HS-5 (cell line): ENCODE results near the gene TADA2A.
"Not testable (repeated sequence)": the region's sequence is repeated elsewhere in the genome, so short reads cannot be mapped to it uniquely, and the experiment has no call there.

Source experiments
- DNase-seq: peaks from one replicate; pipeline ENCODE4 v3.0.0-alpha.2; 2012; ENCODE audit warnings: low read depth

Gene TADA2A

DNA sequence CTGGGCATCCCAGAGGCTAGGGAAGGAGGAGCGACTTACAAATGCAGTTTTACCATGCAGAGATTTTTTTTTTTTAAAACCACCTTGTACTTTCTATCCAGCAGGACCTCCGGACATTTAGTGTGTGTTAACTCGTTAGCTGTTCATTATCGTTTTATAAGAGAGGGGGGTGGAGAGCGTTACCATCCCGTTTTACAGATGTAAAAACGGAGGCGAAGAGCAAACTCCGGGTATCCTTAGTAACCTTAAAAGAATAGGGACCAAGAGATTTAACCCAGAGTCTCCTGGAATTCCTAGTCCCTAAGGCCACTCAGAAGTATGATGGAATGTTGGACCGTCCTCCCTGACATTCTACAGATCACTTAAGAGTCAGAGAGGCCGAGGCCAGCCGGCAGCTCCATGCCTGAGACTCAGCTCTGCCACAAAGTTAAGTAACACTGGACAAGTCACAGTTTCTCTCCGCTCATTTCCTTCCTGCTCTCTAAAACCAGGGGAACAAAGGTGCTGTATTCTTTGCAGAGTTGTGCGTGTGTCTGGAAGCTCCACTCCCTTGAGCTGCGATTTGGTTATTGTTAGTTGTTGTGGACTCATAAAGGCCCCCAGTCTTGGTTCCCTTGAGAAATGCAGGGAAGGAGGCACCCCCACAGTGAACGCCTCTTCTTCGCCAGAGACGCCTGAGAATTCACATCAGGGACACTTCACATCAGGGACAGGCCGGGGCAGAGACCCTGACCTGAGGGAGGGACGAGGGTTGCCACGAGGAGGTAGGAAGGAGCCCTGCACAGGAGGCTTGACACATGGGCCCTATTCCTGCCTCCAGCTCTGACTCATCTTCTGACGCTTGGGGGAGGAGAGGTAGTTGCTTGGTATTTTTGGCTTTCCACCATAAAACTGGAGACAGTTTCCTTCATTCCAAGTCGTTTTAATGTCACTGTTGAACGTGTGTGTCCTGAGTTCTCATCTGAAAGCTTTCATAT, 84.2 kb downstream of the TADA2A start:
- peak; percentile 77 for DNase-seq

- no peak for DNase-seq
These were observed 85.5 kb downstream of the TADA2A start for GRCh38 chr17:37492167-37492566.

GRCh38 chr17:37493249-37494027, 86.8 kb downstream of the TADA2A start:
- peak; percentile 91 for DNase-seq

- DNase-seq, result no peak
These were observed 87.7 kb downstream of the TADA2A start for GRCh38 chr17:37494401-37494831.

DNA sequence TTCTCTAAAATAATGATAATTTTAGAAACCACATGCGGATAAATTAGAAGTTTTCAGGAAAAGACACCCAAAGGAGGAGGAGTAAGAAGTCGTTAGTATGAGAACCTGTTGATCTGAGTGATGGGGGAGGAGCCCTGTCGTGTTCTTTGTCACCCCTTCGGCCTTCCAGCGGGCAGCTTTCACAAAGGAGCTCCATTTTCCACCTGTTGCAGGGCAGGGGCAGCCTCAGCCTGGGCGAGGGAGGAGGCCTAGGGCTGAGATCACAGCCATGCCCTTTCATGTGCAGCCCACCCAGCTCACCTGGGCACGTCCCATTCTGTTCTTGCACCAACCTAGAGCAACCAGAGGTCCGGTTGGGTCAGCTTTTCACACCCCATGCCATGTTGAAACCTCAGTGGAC, 88.3 kb downstream of the TADA2A start:
- no peak for DNase-seq

- no peak for DNase-seq
These were observed 93.7 kb downstream of the TADA2A start for GRCh38 chr17:37500378-37500777.

DNA sequence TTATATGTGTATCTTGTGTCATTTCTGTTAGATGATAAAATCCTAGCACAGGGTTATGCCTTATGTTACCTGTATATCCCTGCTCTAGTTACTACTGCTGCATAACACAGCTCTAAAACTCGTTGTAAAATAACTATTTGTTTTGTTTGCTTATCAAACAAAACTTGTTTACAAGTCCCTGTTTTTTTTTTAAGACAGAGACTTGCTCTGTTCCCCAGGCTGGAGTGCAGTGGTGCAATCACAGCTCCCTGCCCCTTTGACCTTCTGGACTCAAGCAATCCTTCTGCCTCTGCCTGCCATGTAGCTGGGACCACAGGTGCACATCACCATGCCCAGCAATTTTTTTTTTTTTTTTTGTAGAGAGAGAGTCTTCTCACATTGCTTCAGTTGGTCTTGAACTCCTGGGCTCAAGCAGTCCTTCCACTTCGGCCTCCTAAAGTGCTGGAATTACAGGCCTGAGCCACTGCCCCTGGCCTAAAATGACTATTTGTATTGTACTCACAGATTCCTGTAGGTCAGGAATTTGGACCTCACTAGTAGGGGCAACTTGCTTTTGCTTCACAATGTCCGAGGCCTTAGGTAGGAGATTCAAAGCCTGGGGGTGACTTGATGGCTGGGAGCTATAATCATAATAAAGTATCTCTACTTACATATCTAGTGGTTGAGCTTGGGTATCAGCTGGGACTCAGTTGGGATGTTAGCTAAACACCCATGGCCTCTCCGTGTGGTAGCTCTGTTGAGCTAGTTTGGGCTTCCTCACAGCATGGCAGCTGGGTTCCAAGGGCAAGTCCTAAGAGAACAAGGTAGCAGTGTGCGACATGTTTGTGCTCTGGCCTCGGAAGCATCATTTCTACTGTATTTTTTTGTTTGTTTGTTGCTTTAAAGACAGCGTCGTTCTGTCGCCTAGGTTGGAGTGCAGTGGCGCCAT, 95.6 kb downstream of the TADA2A start:
- DNase-seq, result no peak

DNA sequence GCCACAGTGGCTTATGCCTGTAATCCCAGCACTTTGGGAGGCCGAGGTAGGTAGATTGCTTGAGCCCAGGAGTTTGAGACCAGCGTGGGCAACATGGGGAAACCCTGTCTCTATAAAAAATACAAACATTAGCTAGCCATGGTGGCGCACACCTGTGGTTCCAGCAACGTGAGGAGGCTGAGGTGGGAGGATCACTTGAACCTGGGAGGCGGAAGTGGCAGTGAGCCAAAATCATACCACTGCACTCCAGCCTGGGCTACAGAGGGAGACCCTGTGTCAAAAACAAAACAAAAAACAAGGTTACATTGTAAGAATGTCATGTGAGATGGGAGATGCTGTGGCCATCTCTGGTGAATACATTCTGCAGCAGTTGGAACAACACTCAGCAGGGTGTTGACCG, 96.5 kb downstream of the TADA2A start:
- no peak for DNase-seq

- no peak for DNase-seq
These were observed 98.6 kb downstream of the TADA2A start for GRCh38 chr17:37505333-37505732.

DNA sequence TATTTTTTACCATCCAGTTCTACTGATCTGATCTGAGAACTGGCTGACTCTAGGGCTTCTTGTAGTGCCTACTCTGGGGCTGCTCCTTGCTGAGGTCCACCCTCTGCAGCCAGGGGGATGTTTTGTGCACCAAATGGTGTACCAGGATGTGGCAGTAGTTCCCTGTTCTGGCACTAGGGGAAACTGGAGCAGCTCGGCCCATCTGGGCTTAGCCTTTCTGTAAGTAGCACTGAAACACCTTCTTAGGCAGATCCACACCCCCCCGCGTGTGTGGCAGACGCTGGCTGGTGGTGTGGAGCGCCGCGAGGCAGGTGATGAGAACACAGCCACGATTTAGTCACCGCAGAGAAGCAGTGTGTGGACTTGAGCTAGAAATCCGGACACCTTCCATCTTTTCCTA, 100.0 kb downstream of the TADA2A start:
- no peak for DNase-seq

GRCh38 chr17:37507111-37507510, 100.4 kb downstream of the TADA2A start:
- no peak for DNase-seq

GRCh38 chr17:37510056-37510455, 103.4 kb downstream of the TADA2A start:
- DNase-seq, result no peak

DNA sequence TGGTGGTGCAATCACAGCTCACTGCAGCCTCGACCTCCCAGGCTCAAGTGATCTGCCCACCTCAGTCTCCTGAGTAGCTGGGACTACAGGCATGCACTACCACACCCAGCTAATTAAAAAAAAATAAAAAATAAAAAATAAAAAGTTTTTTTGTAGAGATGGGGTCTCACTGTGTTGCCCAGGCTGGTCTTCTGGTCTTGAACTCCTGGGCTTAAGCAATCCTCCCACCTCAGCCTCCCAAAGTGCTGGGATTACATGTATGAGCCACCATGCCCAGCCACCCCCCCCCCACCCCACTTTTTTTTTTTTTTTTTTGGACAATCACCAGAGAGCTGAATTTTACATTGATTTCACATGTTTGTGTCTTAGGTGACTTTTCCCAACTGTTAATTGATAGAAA, 105.0 kb downstream of the TADA2A start:
- DNase-seq, result not testable (repeated sequence)

DNA sequence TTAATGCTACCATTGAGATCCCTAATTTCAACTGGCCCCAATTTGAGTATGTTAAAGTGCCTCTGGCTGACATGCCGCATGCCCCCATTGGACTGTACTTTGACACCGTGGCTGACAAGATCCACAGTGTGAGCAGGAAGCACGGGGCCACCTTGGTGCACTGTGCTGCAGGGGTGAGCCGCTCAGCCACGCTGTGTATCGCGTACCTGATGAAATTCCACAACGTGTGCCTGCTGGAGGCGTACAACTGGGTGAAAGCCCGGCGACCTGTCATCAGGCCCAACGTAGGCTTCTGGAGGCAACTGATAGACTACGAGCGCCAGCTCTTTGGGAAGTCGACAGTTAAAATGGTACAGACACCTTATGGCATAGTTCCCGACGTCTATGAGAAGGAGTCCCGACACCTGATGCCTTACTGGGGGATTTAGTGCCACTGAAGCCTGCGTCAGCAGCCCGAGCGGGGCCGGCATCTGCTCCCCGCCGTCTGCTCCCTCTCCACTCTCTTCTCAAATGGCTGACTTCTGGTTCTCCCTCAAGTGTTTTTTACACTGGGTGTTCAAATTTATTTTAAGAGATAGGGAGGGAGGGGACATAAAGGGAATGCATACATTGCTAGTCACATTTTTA, 105.9 kb downstream of the TADA2A start:
- DNase-seq, result no peak

GRCh38 chr17:37513711-37514110, 107.0 kb downstream of the TADA2A start:
- no peak for DNase-seq

DNA sequence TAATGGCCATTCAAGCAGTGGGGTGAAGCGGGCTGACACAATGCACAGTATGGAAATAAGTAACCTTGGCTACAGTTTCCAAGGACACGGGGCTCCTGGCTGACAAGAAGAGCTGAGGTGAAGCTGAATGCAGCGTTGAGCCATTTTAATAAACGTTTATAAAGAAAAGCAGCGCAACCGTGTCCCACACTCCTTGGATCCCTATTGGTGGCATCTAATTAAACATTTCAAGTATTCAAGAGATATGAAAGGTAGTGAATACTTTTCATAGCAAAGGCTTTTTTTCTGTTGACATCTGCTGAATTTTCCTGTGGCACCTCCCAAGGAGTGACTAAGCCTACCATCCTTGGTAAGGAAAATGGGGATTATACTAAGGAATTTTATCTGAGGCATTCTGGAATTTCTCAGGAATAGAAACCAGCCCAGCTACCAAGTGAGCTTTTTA, 109.5 kb downstream of the TADA2A start:
- DNase-seq, result peak; percentile 15

- no peak for DNase-seq
These were observed 111.2 kb downstream of the TADA2A start for GRCh38 chr17:37517881-37518280.

DNA sequence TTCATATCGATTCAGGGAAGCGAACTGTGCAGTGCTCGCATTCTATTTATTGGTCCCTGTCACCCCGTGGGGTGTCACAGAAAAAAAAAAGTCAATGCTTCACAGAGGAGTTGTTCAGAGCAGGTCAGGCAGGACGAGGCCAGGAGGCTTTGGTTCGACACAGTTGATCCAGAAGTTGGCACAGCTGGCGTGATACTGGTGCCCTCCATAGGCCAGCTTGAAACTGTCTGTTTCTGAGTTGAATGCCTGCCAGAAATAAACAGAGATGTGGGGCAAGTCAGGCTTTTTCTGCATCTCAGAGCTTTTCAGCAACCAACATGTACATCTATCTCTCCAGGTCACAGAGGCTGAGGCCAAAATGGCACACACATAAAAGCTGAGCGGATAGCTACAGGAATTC, 112.1 kb downstream of the TADA2A start:
- DNase-seq, result no peak

DNA sequence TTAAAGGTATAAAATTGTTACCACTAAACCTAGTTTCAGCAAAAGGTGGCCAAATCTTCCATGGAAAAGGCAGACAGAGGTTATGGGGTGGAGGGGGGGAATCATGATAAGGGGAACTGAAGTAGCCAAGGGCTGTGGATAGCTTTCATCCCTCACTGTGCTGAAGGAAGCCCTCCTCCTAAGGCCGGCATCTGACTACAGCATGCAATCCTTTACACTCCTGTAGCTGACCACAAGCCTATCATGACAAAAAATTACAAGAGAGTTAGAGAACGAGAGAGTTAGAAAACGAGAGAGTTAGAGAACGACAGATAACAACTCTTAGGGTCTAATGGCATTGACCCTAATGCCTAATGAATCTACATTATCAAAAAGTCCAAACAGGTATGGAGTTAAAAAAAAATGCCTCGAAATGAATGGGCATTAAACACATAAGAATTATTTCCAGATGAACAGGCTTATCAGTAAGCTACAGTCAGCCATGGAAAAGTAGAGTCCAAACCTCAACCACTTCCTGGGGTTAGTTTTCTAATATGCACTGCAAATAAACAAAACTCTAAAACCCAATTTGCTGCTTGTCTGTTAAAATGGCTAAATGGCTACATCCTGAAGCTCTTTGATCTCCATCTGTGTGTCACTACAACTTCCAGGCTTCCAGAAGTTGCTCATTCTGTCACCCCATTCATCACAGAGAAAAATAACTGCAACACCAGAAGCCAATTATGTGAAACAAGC, 112.7 kb downstream of the TADA2A start:
- no peak for DNase-seq

DNA sequence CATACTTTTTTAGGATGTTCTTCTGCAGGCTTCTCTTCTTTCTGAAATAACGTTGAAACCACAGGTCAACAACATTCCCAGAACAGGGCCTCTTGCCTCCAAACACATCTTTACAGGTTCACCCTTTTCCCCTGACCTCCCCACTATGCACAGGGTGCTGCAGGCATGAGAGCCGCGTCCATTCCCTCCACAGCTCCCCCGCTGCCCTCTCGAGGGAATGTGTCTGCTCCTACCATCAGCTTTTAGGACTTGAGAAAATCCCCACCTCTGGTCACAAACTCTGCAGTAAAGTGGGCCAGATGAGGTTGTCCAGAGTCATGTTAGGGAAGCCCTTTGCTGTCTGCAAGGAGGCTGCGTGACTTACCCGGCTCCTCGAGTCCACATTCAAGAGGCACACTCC, 113.5 kb downstream of the TADA2A start:
- DNase-seq, result no peak

DNA sequence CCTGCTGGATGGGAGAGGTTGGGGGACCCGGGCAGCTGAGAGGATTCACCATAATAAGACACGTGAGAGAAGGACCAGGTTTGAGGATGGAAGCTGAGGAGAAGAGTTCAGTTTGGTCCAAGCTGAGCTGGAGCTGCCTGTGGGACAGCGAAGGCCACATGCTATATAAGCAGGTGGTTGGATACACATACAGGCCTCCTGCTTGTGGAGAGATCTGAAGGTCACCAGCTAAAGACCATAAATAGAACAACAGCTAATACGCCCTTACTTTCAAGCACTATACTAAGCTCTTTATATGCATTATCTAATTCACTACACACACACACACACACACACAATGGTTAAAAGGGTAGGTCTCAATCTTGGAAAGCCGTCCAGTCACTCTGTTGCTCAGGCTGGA, 115.1 kb downstream of the TADA2A start:
- DNase-seq, result no peak
